Keratinocyte (primary cell): ENCODE measurements around the gene FBXO17. TPM values are rescaled to one million over a fixed set of nuclear protein-coding genes. Genes with fewer than 3 reads are reported as not detected.

ENCODE experiments used
- DNase-seq: peaks from one replicate; pipeline ENCODE4 v3.0.0-alpha.2; 2011; ENCODE audit warnings: low read depth, missing footprints, low spot score
- FAIRE-seq: peaks from 2 replicates; lab custom pipeline; 2011; peaks lifted over from hg19 to GRCh38; lab: Jason Lieb, UNC
- H2AFZ ChIP-seq: 2 replicates; pipeline ENCODE4 v1.6.0; 2012; ENCODE audit warnings: low read length, control low read depth, inconsistent platforms; ENCODE audit not compliant: control insufficient read depth
- H3K27ac ChIP-seq: 2 replicates; pipeline ENCODE4 v1.5.1; 2011; ENCODE audit warnings: low read length; ENCODE audit not compliant: control insufficient read depth, insufficient read depth
- H3K27me3 ChIP-seq: 3 replicates; pipeline ENCODE4 v1.6.0; 2011; ENCODE audit warnings: low read length; ENCODE audit not compliant: control insufficient read depth, insufficient read depth; ENCODE audit errors: extremely low read depth
- H3K36me3 ChIP-seq, 2 experiments: 2 replicates in 1 of 2; 3 replicates in 1 of 2; pipeline ENCODE4 v1.5.1; 2011; ENCODE audit warnings: low read length in 2 of 2, mild to moderate bottlenecking in 1 of 2; ENCODE audit not compliant: control insufficient read depth in 2 of 2, insufficient read depth in 2 of 2; ENCODE audit errors: extremely low read depth in 1 of 2
- H3K4me1 ChIP-seq: 3 replicates; pipeline ENCODE4 v1.5.1; 2011; ENCODE audit warnings: low read length; ENCODE audit not compliant: control insufficient read depth, insufficient read depth; ENCODE audit errors: extremely low read depth
- H3K4me2 ChIP-seq: 3 replicates; pipeline ENCODE4 v1.6.0; 2011; ENCODE audit warnings: low read depth, low read length; ENCODE audit not compliant: control insufficient read depth, insufficient read depth; ENCODE audit errors: extremely low read depth
- H3K4me3 ChIP-seq, 3 experiments: fragments of 200-600 bp in 1 of 3; sonication (generic) in 1 of 3; 2 replicates in 2 of 3; 3 replicates in 1 of 3; pipeline ENCODE4 v1.5.1; 2011 to 2016; ENCODE audit warnings: low read length in 3 of 3, mild to moderate bottlenecking in 3 of 3, control low read depth in 2 of 3, inconsistent platforms in 1 of 3, low read depth in 1 of 3, mixed read lengths in 1 of 3, mixed run types in 1 of 3, moderate library complexity in 1 of 3; ENCODE audit not compliant: control insufficient read depth in 2 of 3, insufficient read depth in 2 of 3; ENCODE audit errors: extremely low read depth in 1 of 3
- H3K79me2 ChIP-seq: 2 replicates; pipeline ENCODE4 v1.6.0; 2012; ENCODE audit warnings: low read length; ENCODE audit not compliant: control insufficient read depth, insufficient read depth
- H3K9ac ChIP-seq: 3 replicates; pipeline ENCODE4 v1.6.0; 2011; ENCODE audit warnings: low read length; ENCODE audit not compliant: control insufficient read depth, insufficient read depth; ENCODE audit errors: extremely low read depth
- H3K9me1 ChIP-seq: 3 replicates; pipeline ENCODE4 v1.6.0; 2011; ENCODE audit warnings: low read length; ENCODE audit not compliant: control insufficient read depth, insufficient read depth; ENCODE audit errors: extremely low read depth
- H3K9me3 ChIP-seq: 2 replicates; pipeline ENCODE4 v1.5.1; 2012; ENCODE audit warnings: low read depth, low read length; ENCODE audit not compliant: control insufficient read depth
- H4K20me1 ChIP-seq: 3 replicates; pipeline ENCODE4 v1.6.0; 2011; ENCODE audit warnings: low read length; ENCODE audit not compliant: control insufficient read depth, insufficient read depth; ENCODE audit errors: extremely low read depth
- EZH2 ChIP-seq: IDR thresholded peaks from one replicate; pipeline ENCODE4 v1.6.1; 2012; ENCODE audit warnings: inconsistent platforms, mild to moderate bottlenecking, low read length, moderate library complexity
- dilution Hi-C: fragments of 300-500 bp; cut with MboI; formaldehyde crosslinking; loops from one replicate; pipeline ENCODE4 v1.7.0; 2020; ENCODE audit warnings: low sequenced_read_pairs; ENCODE audit not compliant: extremely low pct_ligation_motif_present
- polyA plus RNA-seq, 5 experiments: library from polyadenylated mRNA; depleted of rRNA in 3 of 5; stranded (reverse) in 3 of 5; stranded (forward) in 1 of 5; unstranded in 1 of 5; fragments of >200 nt; gene quantifications; 1 replicate in 1 of 5; 2 replicates in 3 of 5; 3 replicates in 1 of 5; pipeline versions ENCODE4 v1.2.1 to v1.2.3, GENCODE V29; 2011 to 2012; ENCODE audit warnings: missing spikeins in 2 of 5, low read depth in 1 of 5, low replicate concordance in 1 of 5
- TF ChIP-seq, protein P1 (sequence below), 3 experiments: IDR thresholded peaks in 1 of 3; conservative IDR thresholded peaks in 1 of 3; optimal IDR thresholded peaks in 1 of 3; 2 replicates in 2 of 3; 3 replicates in 1 of 3; pipeline versions ENCODE3 to v1.5.1; 2011; ENCODE audit warnings: low read length in 3 of 3, mild to moderate bottlenecking in 3 of 3, moderate library complexity in 2 of 3, control low read depth in 1 of 3, inconsistent platforms in 1 of 3; ENCODE audit not compliant: insufficient read depth in 2 of 3; ENCODE audit errors: extremely low read depth in 1 of 3

FBXO17 gene
- polyA plus RNA-seq, 1 donor (not counting 4 experiments of a cell fraction or from before 2014, with no cell fraction given) = 5.4 TPM

DNA sequence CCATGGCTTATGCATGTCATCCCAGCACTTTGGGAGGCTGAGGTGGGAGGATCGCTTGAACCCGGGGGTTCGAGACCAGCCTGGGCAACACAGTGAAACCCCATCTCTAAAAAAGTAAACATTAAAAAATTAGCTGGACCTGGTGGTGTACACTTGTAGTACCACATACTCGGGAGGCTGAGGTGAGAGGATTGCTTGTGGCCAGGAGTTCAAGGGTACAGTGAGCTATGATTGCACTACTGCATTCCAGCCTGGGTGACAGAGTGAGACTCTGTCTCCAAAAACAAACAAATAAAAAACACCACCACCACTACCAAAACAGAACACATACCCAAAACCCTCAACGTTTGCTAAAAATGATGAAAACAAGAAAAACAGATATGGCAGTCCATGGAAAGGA is 15.9 kb downstream of the FBXO17 start:
- Histone ChIP-seq H3K9me1 (no peaks in the 10 kb centered on the region), H4K20me1 (no peaks in the 10 kb centered on the region), H3K36me3 (no peaks in the 10 kb centered on the region), H3K4me2 (no peak overlapping the region), H3K9me3 (no peaks in the 10 kb centered on the region), H3K27me3 (no peaks in the 10 kb centered on the region), H3K4me3 (no peak overlapping the region), H3K27ac (no peak overlapping the region), H3K9ac (no peak overlapping the region), H3K4me1 (no peaks in the 10 kb centered on the region), H2AFZ (no peak overlapping the region), H3K79me2 (no peaks in the 10 kb centered on the region)
- DNase-seq = no peak
- TF ChIP-seq, protein P1, sequence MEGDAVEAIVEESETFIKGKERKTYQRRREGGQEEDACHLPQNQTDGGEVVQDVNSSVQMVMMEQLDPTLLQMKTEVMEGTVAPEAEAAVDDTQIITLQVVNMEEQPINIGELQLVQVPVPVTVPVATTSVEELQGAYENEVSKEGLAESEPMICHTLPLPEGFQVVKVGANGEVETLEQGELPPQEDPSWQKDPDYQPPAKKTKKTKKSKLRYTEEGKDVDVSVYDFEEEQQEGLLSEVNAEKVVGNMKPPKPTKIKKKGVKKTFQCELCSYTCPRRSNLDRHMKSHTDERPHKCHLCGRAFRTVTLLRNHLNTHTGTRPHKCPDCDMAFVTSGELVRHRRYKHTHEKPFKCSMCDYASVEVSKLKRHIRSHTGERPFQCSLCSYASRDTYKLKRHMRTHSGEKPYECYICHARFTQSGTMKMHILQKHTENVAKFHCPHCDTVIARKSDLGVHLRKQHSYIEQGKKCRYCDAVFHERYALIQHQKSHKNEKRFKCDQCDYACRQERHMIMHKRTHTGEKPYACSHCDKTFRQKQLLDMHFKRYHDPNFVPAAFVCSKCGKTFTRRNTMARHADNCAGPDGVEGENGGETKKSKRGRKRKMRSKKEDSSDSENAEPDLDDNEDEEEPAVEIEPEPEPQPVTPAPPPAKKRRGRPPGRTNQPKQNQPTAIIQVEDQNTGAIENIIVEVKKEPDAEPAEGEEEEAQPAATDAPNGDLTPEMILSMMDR (optimal IDR thresholded peaks at IDR 0.05 in 1 of 3, IDR thresholded peaks at IDR 0.05 in 1 of 3, conservative IDR thresholded peaks at IDR 0.05 in 1 of 3; ENCODE audit: extremely low read depth in 1 of 3, insufficient read depth in 2 of 3, low read length in 3 of 3) = no peak
- TF ChIP-seq EZH2 = no peak
- dilution Hi-C loops = no loop called here
- FAIRE-seq = no peak

DNA sequence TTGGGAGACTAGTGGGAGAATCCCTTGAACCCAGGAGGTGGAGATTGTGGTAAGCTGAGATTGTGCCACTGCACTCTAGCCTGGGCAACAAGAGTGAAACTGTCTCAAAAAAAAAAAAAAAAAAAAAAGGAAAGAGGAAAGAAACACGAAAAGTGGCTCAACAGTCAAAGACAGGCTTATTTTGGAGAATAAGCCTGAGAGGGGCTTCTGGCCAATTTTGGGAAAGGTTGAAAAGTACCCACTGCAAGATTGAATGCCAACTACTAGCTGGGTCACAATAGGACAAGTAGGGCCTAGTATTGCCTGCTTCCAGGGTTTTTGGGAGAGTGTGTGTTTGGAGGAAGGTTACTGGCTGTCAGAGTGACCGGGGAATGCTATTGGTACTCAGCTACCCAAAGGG is 17.2 kb downstream of the FBXO17 start:
- TF ChIP-seq, protein P1 (optimal IDR thresholded peaks at IDR 0.05 in 1 of 3, IDR thresholded peaks at IDR 0.05 in 1 of 3, conservative IDR thresholded peaks at IDR 0.05 in 1 of 3; ENCODE audit: extremely low read depth in 1 of 3, insufficient read depth in 2 of 3, low read length in 3 of 3) = no peak
- TF ChIP-seq EZH2 = no peak
- H3K4me3 ChIP-seq = no peak overlapping the region
- no peaks in the 10 kb centered on the region for H3K9me3 ChIP-seq
- no peaks in the 10 kb centered on the region for H3K9me1 ChIP-seq
- dilution Hi-C loops = no loop called here
- FAIRE-seq (no peak), DNase-seq (no peak)
- H2AFZ ChIP-seq = no peak overlapping the region
- H3K4me1 ChIP-seq = no peaks in the 10 kb centered on the region
- H3K27me3 ChIP-seq = no peaks in the 10 kb centered on the region
- H3K36me3 ChIP-seq = no peaks in the 10 kb centered on the region
- no peaks in the 10 kb centered on the region for H4K20me1 ChIP-seq
- H3K79me2 ChIP-seq = no peaks in the 10 kb centered on the region
- no peak overlapping the region for H3K4me2 ChIP-seq
- H3K27ac ChIP-seq = no peak overlapping the region
- H3K9ac ChIP-seq = no peak overlapping the region
